Measurements from ENCODE around the gene FAM186B. TPM values are rescaled to one million over a fixed set of nuclear protein-coding genes. Genes with fewer than 3 reads are reported as not detected.

Gene FAM186B
- total and polyA plus RNA-seq, 2 experiments from 2014 or later = 0.21 to 0.38 TPM

- Mint-ChIP-seq H3K4me1 (peaks cover 41% of the 10 kb centered on the region), H3K4me3 (peak overlapping the region; percentile 85), H3K27ac (no peak overlapping the region), H3K36me3 (ENCODE audit: low read depth) (peaks cover 3% of the 10 kb centered on the region; the same call in 1 of the 3 replicates), H3K27me3 (ENCODE audit: insufficient read depth, low read depth, poor library complexity) (peaks cover 18% of the 10 kb centered on the region), H3K9me3 (no peaks in the 10 kb centered on the region; the same call in 2 of the 3 replicates)
- H3K79me2 ChIP-seq (replicated peaks; ENCODE audit: insufficient read depth) = no peaks in the 10 kb centered on the region
- no peaks in the 10 kb centered on the region for H4K20me1 ChIP-seq (replicated peaks; ENCODE audit: insufficient read depth)
- H3K27ac ChIP-seq (ENCODE audit: low read depth) = no peak overlapping the region; the same call in 1 of the 2 replicates
- H3K4me2 ChIP-seq = peak overlapping the region; percentile 97
- no peak for TF ChIP-seq ZNF114 (CRISPR knock-in tag; IDR thresholded peaks at IDR 0.05)
- no peak for TF ChIP-seq POLR2AphosphoS5 (IDR thresholded peaks at IDR 0.05; ENCODE audit: low read depth)
- TF ChIP-seq NANOG (IDR thresholded peaks at IDR 0.05; ENCODE audit: borderline replicate concordance) = no peak
- TF ChIP-seq CREB1 (CRISPR knock-in tag; IDR thresholded peaks at IDR 0.05; ENCODE audit: low read depth) = no peak
- TF ChIP-seq EZH2 (IDR thresholded peaks at IDR 0.05; ENCODE audit: low read depth, unreplicated experiment) = no peak
- peaks cover 31% of the 10 kb centered on the region for H3K4me1 ChIP-seq (ENCODE audit: insufficient read depth)
- H3K9me2 ChIP-seq (ENCODE audit: insufficient read depth) = no peaks in the 10 kb centered on the region
- no peak for DNase-seq (ENCODE audit: low spot score)
- H3K27me3 ChIP-seq (ENCODE audit: insufficient read depth) = peaks cover 15% of the 10 kb centered on the region; the same call in 1 of the 2 replicates
- no peak for ATAC-seq
- no peaks in the 10 kb centered on the region for H3K36me3 ChIP-seq (ENCODE audit: insufficient read depth)
- H2AFZ ChIP-seq = peak overlapping the region; percentile 98
- peak overlapping the region; percentile 87 for H3K4me3 ChIP-seq
- H3F3A ChIP-seq (replicated peaks; ENCODE audit: low read depth) = peaks cover 12% of the 10 kb centered on the region
Measured at GRCh38 chr12:49621651-49622500, 16.4 kb upstream of the FAM186B start.

DNA sequence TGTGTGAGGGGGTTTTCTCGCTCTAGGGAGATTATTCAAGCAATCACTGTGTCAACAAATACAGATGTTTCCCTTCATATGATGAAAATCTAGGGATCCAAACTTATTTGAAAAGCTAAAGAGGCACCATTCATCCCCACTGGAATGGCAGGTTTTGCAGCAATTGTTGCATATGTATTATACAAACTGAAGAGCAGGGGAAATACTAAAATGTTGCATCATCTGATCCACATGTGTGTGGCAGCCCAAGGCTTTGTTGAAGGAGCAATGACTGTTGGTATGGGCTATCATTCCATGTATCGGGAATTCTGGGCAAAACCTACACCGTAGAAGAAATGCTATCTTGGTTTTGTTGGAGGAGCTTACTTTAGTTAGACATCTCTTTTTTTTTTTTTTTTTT is 13.8 kb upstream of the FAM186B start:
- H2AFZ ChIP-seq = peak overlapping the region; percentile 70; the same call in 1 of the 2 replicates
- peaks cover 18% of the 10 kb centered on the region for H3K27me3 Mint-ChIP-seq (ENCODE audit: insufficient read depth, low read depth, poor library complexity)
- no peaks in the 10 kb centered on the region; the same call in 2 of the 3 replicates for H3K36me3 Mint-ChIP-seq (ENCODE audit: low read depth)
- H4K20me1 ChIP-seq (replicated peaks; ENCODE audit: insufficient read depth) = no peaks in the 10 kb centered on the region
- ATAC-seq (no peak), DNase-seq (ENCODE audit: low spot score) (no peak)
- no peak overlapping the region for H3K4me3 ChIP-seq
- peaks cover 39% of the 10 kb centered on the region for H3K4me1 Mint-ChIP-seq
- H3K27me3 ChIP-seq (ENCODE audit: insufficient read depth) = peaks cover 15% of the 10 kb centered on the region; the same call in 1 of the 2 replicates
- H3K9me2 ChIP-seq (ENCODE audit: insufficient read depth) = no peaks in the 10 kb centered on the region
- no peak overlapping the region for H3K4me3 Mint-ChIP-seq
- no peaks in the 10 kb centered on the region; the same call in 2 of the 3 replicates for H3K9me3 Mint-ChIP-seq
- H3F3A ChIP-seq (replicated peaks; ENCODE audit: low read depth) = peaks cover 12% of the 10 kb centered on the region
- H3K4me2 ChIP-seq = no peak overlapping the region
- no peak overlapping the region for H3K27ac ChIP-seq (ENCODE audit: low read depth)
- H3K36me3 ChIP-seq (ENCODE audit: insufficient read depth) = no peaks in the 10 kb centered on the region
- H3K27ac Mint-ChIP-seq = peak overlapping the region; percentile 53
- H3K4me1 ChIP-seq (ENCODE audit: insufficient read depth) = peaks cover 23% of the 10 kb centered on the region
- H3K79me2 ChIP-seq (replicated peaks; ENCODE audit: insufficient read depth) = no peaks in the 10 kb centered on the region
- no peak for TF ChIP-seq EZH2 (IDR thresholded peaks at IDR 0.05; ENCODE audit: low read depth, unreplicated experiment)
- no peak for TF ChIP-seq POLR2AphosphoS5 (IDR thresholded peaks at IDR 0.05; ENCODE audit: low read depth)
- no peak for TF ChIP-seq EZH2phosphoT487 (IDR thresholded peaks at IDR 0.05; ENCODE audit: unreplicated experiment)
- TF ChIP-seq, protein P1, sequence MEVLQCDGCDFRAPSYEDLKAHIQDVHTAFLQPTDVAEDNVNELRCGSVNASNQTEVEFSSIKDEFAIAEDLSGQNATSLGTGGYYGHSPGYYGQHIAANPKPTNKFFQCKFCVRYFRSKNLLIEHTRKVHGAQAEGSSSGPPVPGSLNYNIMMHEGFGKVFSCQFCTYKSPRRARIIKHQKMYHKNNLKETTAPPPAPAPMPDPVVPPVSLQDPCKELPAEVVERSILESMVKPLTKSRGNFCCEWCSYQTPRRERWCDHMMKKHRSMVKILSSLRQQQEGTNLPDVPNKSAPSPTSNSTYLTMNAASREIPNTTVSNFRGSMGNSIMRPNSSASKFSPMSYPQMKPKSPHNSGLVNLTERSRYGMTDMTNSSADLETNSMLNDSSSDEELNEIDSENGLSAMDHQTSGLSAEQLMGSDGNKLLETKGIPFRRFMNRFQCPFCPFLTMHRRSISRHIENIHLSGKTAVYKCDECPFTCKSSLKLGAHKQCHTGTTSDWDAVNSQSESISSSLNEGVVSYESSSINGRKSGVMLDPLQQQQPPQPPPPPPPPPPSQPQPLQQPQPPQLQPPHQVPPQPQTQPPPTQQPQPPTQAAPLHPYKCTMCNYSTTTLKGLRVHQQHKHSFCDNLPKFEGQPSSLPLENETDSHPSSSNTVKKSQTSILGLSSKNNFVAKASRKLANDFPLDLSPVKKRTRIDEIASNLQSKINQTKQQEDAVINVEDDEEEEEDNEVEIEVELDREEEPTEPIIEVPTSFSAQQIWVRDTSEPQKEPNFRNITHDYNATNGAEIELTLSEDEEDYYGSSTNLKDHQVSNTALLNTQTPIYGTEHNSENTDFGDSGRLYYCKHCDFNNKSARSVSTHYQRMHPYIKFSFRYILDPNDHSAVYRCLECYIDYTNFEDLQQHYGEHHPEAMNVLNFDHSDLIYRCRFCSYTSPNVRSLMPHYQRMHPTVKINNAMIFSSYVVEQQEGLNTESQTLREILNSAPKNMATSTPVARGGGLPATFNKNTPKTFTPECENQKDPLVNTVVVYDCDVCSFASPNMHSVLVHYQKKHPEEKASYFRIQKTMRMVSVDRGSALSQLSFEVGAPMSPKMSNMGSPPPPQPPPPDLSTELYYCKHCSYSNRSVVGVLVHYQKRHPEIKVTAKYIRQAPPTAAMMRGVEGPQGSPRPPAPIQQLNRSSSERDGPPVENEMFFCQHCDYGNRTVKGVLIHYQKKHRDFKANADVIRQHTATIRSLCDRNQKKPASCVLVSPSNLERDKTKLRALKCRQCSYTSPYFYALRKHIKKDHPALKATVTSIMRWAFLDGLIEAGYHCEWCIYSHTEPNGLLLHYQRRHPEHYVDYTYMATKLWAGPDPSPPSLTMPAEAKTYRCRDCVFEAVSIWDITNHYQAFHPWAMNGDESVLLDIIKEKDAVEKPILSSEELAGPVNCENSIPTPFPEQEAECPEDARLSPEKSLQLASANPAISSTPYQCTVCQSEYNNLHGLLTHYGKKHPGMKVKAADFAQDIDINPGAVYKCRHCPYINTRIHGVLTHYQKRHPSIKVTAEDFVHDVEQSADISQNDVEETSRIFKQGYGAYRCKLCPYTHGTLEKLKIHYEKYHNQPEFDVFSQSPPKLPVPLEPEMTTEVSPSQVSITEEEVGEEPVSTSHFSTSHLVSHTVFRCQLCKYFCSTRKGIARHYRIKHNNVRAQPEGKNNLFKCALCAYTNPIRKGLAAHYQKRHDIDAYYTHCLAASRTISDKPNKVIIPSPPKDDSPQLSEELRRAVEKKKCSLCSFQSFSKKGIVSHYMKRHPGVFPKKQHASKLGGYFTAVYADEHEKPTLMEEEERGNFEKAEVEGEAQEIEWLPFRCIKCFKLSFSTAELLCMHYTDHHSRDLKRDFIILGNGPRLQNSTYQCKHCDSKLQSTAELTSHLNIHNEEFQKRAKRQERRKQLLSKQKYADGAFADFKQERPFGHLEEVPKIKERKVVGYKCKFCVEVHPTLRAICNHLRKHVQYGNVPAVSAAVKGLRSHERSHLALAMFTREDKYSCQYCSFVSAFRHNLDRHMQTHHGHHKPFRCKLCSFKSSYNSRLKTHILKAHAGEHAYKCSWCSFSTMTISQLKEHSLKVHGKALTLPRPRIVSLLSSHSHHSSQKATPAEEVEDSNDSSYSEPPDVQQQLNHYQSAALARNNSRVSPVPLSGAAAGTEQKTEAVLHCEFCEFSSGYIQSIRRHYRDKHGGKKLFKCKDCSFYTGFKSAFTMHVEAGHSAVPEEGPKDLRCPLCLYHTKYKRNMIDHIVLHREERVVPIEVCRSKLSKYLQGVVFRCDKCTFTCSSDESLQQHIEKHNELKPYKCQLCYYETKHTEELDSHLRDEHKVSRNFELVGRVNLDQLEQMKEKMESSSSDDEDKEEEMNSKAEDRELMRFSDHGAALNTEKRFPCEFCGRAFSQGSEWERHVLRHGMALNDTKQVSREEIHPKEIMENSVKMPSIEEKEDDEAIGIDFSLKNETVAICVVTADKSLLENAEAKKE (CRISPR knock-in tag; IDR thresholded peaks at IDR 0.05) = no peak
- no peak for TF ChIP-seq STAT1 (IDR thresholded peaks at IDR 0.05; ENCODE audit: unreplicated experiment)
- TF ChIP-seq ZNF114 (CRISPR knock-in tag; IDR thresholded peaks at IDR 0.05) = no peak
- no peak for TF ChIP-seq NANOG (IDR thresholded peaks at IDR 0.05; ENCODE audit: borderline replicate concordance)
- no peak for TF ChIP-seq CTCF (conservative IDR thresholded peaks at IDR 0.05; ENCODE audit: low read depth in 2 of 2)
- TF ChIP-seq ETS1 (IDR thresholded peaks at IDR 0.05) = no peak
- TF ChIP-seq CREB1 (CRISPR knock-in tag; IDR thresholded peaks at IDR 0.05; ENCODE audit: low read depth) = no peak
- TF ChIP-seq ZNF331 (CRISPR knock-in tag; IDR thresholded peaks at IDR 0.05; ENCODE audit: low read depth) = no peak

Measured in GM23338 (cell line).